Ishikawa (cell line): Measurements from ENCODE around the gene FSTL4.

Experiments used
- CEBPB ChIP-seq: IDR thresholded peaks from 2 replicates; pipeline ENCODE4 v1.6.1; 2012
- CREB1 ChIP-seq: IDR thresholded peaks from 2 replicates; pipeline ENCODE4 v1.6.1; 2012; ENCODE audit warnings: low read depth
- EP300 ChIP-seq: IDR thresholded peaks from 2 replicates; pipeline ENCODE4 v1.6.1; 2012; ENCODE audit warnings: borderline replicate concordance
- NFIC ChIP-seq: IDR thresholded peaks from 2 replicates; pipeline ENCODE4 v1.6.1; 2012
- REST ChIP-seq: IDR thresholded peaks from 2 replicates; pipeline ENCODE4 v1.6.1; 2012; ENCODE audit warnings: low read depth, mild to moderate bottlenecking

- no peak for TF ChIP-seq CEBPB
- TF ChIP-seq EP300 = no peak
- no peak for TF ChIP-seq CREB1
- TF ChIP-seq NFIC = no peak
- no peak for TF ChIP-seq REST
These were observed 464.4 kb downstream of the FSTL4 start for GRCh38 chr5:133147815-133148567.
